ENCODE measurements around the gene RNPEPL1.

- TF ChIP-seq FOXM1 (IDR thresholded peaks at IDR 0.05; ENCODE audit: borderline replicate concordance) (no peak), PKNOX1 (IDR thresholded peaks at IDR 0.05) (no peak), ELF4 (IDR thresholded peaks at IDR 0.05) (no peak), FOXA1 (IDR thresholded peaks at IDR 0.05) (no peak), FOXK2 (IDR thresholded peaks at IDR 0.05) (no peak), ARNT (IDR thresholded peaks at IDR 0.05) (no peak), ZNF384 (IDR thresholded peaks at IDR 0.05) (no peak), NFRKB (IDR thresholded peaks at IDR 0.05) (no peak), HDGF (IDR thresholded peaks at IDR 0.05; ENCODE audit: borderline replicate concordance) (no peak), LEF1 (IDR thresholded peaks at IDR 0.05; ENCODE audit: borderline replicate concordance) (no peak), BHLHE40 (IDR thresholded peaks at IDR 0.05; ENCODE audit: borderline replicate concordance) (no peak), SUZ12 (IDR thresholded peaks at IDR 0.05) (no peak)
Measured at GRCh38 chr2:240522406-240522805, 45.9 kb upstream of the RNPEPL1 start.
